SK-N-MC (cell line): ENCODE results near the gene CYP2C8.

Source experiments
- EZH2 ChIP-seq: fragments of 200-600 bp; sonication (generic); IDR thresholded peaks from one replicate; pipeline ENCODE4 v1.6.1; 2017; ENCODE audit warnings: antibody characterized with exemption
- FOXP2 ChIP-seq: optimal IDR thresholded peaks from 2 replicates; pipeline ENCODE3; 2011; ENCODE audit warnings: mild to moderate bottlenecking, moderate library complexity; ENCODE audit not compliant: insufficient read depth; ENCODE audit errors: extremely low read length, control extremely low read depth
- POLR2AphosphoS5 ChIP-seq: IDR thresholded peaks from 2 replicates; pipeline ENCODE4 v1.6.1; 2012; ENCODE audit warnings: mild to moderate bottlenecking, low read depth, low read length, borderline replicate concordance

DNA sequence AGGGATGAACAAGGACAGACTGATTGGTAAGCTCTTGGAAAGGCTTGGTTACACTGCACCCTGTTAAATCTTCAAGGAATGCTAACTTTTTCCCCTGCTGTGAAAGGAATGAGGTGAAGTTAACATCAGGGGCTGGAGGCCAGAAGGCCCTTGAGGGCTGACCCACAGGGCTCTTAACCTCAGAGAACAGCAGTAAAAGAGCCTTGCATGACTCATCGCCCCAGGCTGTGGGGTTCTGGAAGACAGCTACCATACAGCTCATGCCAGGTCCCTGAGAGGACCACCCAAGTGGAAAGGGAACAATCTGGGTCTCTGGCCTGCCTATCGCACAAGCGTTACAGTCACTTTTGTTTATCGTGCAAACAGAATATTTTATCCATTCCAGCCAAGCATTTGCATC, 76.5 kb downstream of the CYP2C8 start:
- TF ChIP-seq POLR2AphosphoS5 (no peak), EZH2 (no peak), FOXP2 (no peak)
